DND-41 (cell line): ENCODE data around the gene AOPEP.

ENCODE experiments used
- CTCF ChIP-seq: IDR thresholded peaks from 2 replicates; pipeline ENCODE4 v1.5.1; 2012; ENCODE audit warnings: borderline replicate concordance, low read length, moderate library complexity, mild to moderate bottlenecking; ENCODE audit not compliant: poor library complexity, severe bottlenecking; ENCODE audit errors: extremely low read depth
- EZH2 ChIP-seq: IDR thresholded peaks from 3 replicates; pipeline ENCODE4 v1.6.1; 2012; ENCODE audit warnings: borderline replicate concordance, low read depth, mild to moderate bottlenecking, moderate library complexity, low read length, inconsistent platforms; ENCODE audit not compliant: severe bottlenecking

- TF ChIP-seq CTCF, result no peak
- no peak for TF ChIP-seq EZH2
Measured at GRCh38 chr9:94843134-94843533, 116.6 kb downstream of the AOPEP start.
